Measurements from ENCODE around the gene NDUFS5. TPM values are rescaled to one million over a fixed set of nuclear protein-coding genes. Genes with fewer than 3 reads are reported as not detected.

Gene NDUFS5
- polyA plus RNA-seq, 1 donor (not counting 4 experiments of a cell fraction or from before 2014, with no cell fraction given): 977 TPM

- no peak overlapping the region for H3K4me2 ChIP-seq (ENCODE audit: control insufficient read depth, extremely low read depth, insufficient read depth, low read depth, low read length)
- H3K27ac ChIP-seq (ENCODE audit: control insufficient read depth, insufficient read depth, low read length): peak overlapping the region; percentile 60
- peaks cover 38% of the 10 kb centered on the region for H3K4me1 ChIP-seq (ENCODE audit: control insufficient read depth, extremely low read depth, insufficient read depth, low read length)
- H3K79me2 ChIP-seq (ENCODE audit: control insufficient read depth, insufficient read depth, low read length): peaks cover 16% of the 10 kb centered on the region
- dilution Hi-C loops (cut with MboI; ENCODE audit: extremely low pct_ligation_motif_present, low sequenced_read_pairs): no loop called here
- no peak for TF ChIP-seq EZH2 (IDR thresholded peaks at IDR 0.05; ENCODE audit: low read length)
- no peak for TF ChIP-seq CTCF (optimal IDR thresholded peaks at IDR 0.05 in 1 of 3, IDR thresholded peaks at IDR 0.05 in 1 of 3, conservative IDR thresholded peaks at IDR 0.05 in 1 of 3; ENCODE audit: extremely low read depth in 1 of 3, insufficient read depth in 2 of 3, low read length in 3 of 3)
- H3K4me3 ChIP-seq (ENCODE audit: control insufficient read depth in 2 of 3, extremely low read depth in 1 of 3, insufficient read depth in 2 of 3, low read depth in 1 of 3, low read length in 3 of 3): no peak overlapping the region
- peaks cover 6% of the 10 kb centered on the region for H4K20me1 ChIP-seq (ENCODE audit: control insufficient read depth, extremely low read depth, insufficient read depth, low read length)
- no peaks in the 10 kb centered on the region for H3K9me3 ChIP-seq (ENCODE audit: control insufficient read depth, low read depth, low read length)
- H3K36me3 ChIP-seq (ENCODE audit: control insufficient read depth in 2 of 2, extremely low read depth in 1 of 2, insufficient read depth in 2 of 2, low read length in 2 of 2): peaks cover 21 to 46% of the 10 kb centered on the region in 2 experiments
- DNase-seq (ENCODE audit: low read depth, low spot score) (no peak), FAIRE-seq (peak; percentile 76)
- no peak overlapping the region for H2AFZ ChIP-seq (ENCODE audit: control insufficient read depth, low read length)
- H3K27me3 ChIP-seq (ENCODE audit: control insufficient read depth, extremely low read depth, insufficient read depth, low read length): no peaks in the 10 kb centered on the region
- no peaks in the 10 kb centered on the region for H3K9me1 ChIP-seq (ENCODE audit: control insufficient read depth, extremely low read depth, insufficient read depth, low read length)
- H3K9ac ChIP-seq (ENCODE audit: control insufficient read depth, extremely low read depth, insufficient read depth, low read length): no peak overlapping the region
These were observed 22.4 kb upstream of the NDUFS5 start for GRCh38 chr1:39003794-39004193.

- dilution Hi-C loops (cut with MboI; ENCODE audit: extremely low pct_ligation_motif_present, low sequenced_read_pairs): no loop called here
- no peak for TF ChIP-seq CTCF (optimal IDR thresholded peaks at IDR 0.05 in 1 of 3, IDR thresholded peaks at IDR 0.05 in 1 of 3, conservative IDR thresholded peaks at IDR 0.05 in 1 of 3; ENCODE audit: extremely low read depth in 1 of 3, insufficient read depth in 2 of 3, low read length in 3 of 3)
- no peak for TF ChIP-seq EZH2 (IDR thresholded peaks at IDR 0.05; ENCODE audit: low read length)
- Histone ChIP-seq H3K4me3 (ENCODE audit: control insufficient read depth in 2 of 3, extremely low read depth in 1 of 3, insufficient read depth in 2 of 3, low read depth in 1 of 3, low read length in 3 of 3) (no peak overlapping the region), H3K9me3 (ENCODE audit: control insufficient read depth, low read depth, low read length) (no peaks in the 10 kb centered on the region), H3K27ac (ENCODE audit: control insufficient read depth, insufficient read depth, low read length) (no peak overlapping the region), H3K4me2 (ENCODE audit: control insufficient read depth, extremely low read depth, insufficient read depth, low read depth, low read length) (no peak overlapping the region), H3K9ac (ENCODE audit: control insufficient read depth, extremely low read depth, insufficient read depth, low read length) (no peak overlapping the region), H3K36me3 (ENCODE audit: control insufficient read depth in 2 of 2, extremely low read depth in 1 of 2, insufficient read depth in 2 of 2, low read length in 2 of 2) (peaks cover 19 to 36% of the 10 kb centered on the region in 2 experiments), H3K4me1 (ENCODE audit: control insufficient read depth, extremely low read depth, insufficient read depth, low read length) (peaks cover 35% of the 10 kb centered on the region), H3K27me3 (ENCODE audit: control insufficient read depth, extremely low read depth, insufficient read depth, low read length) (no peaks in the 10 kb centered on the region), H3K79me2 (ENCODE audit: control insufficient read depth, insufficient read depth, low read length) (peaks cover 9% of the 10 kb centered on the region), H3K9me1 (ENCODE audit: control insufficient read depth, extremely low read depth, insufficient read depth, low read length) (no peaks in the 10 kb centered on the region), H2AFZ (ENCODE audit: control insufficient read depth, low read length) (no peak overlapping the region), H4K20me1 (ENCODE audit: control insufficient read depth, extremely low read depth, insufficient read depth, low read length) (peaks cover 4% of the 10 kb centered on the region)
- DNase-seq (ENCODE audit: low read depth, low spot score): no peak
- FAIRE-seq: no peak
These were observed 19.9 kb upstream of the NDUFS5 start for GRCh38 chr1:39006287-39006686.
